ENCODE measurements around the gene CHMP1A.
"Not testable (repeated sequence)": the region's sequence is repeated elsewhere in the genome, so short reads cannot be mapped to it uniquely, and the experiment has no call there.

Gene CHMP1A

DNA sequence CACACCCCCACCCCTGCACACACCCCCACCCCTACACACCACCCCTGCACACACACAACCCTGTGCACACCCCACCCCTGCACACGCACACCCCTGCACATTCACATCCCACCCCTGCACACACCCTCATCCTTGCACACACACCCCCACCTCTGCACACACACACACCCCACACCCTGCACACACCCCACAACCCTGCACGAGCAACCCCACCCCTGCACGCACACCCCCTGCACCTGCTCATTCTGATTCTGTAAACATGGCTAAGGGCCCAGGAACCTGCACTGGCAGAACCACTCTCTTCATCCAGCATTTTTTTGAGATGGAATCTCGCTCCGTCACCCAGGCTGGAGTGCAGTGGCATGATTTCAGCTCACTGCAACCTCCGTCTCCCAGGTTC is 18.1 kb downstream of the CHMP1A start:
- no peak for TF ChIP-seq CTCF (IDR thresholded peaks at IDR 0.05; ENCODE audit: borderline replicate concordance, insufficient read depth, low read depth, low read length)

GRCh38 chr16:89638455-89638854 is 19.1 kb downstream of the CHMP1A start:
- TF ChIP-seq CTCF (IDR thresholded peaks at IDR 0.05; ENCODE audit: borderline replicate concordance, insufficient read depth, low read depth, low read length), result no peak
- no peak overlapping the region for H3K4me3 ChIP-seq (ENCODE audit: low read depth, low read length)

More for the DNA sequence above, 18.1 kb downstream of the CHMP1A start:
- no peak overlapping the region for H3K4me3 ChIP-seq (ENCODE audit: low read depth, low read length)

DNA sequence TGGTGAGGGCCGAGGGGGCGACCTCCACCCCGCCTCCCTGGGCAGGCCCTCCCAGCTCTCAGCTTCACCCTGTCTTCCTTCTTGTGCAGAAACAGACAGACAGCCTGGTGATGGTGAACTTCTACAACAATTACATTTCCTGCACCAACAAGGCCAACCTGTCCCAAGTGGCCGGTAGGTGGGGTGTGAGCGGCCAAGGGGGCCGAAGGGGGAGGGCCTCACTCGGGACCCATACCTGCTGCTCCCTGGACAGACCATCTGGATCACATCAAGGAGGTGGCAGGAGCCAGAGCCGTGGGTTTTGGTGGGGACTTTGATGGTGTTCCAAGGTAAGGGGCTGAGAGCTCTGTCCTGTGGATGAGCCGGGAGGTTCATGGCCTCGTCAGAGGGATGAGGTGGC is 20.1 kb downstream of the CHMP1A start:
- no peak overlapping the region for H3K4me3 ChIP-seq (ENCODE audit: low read depth, low read length)
- TF ChIP-seq CTCF (IDR thresholded peaks at IDR 0.05; ENCODE audit: borderline replicate concordance, insufficient read depth, low read depth, low read length), result no peak

DNA sequence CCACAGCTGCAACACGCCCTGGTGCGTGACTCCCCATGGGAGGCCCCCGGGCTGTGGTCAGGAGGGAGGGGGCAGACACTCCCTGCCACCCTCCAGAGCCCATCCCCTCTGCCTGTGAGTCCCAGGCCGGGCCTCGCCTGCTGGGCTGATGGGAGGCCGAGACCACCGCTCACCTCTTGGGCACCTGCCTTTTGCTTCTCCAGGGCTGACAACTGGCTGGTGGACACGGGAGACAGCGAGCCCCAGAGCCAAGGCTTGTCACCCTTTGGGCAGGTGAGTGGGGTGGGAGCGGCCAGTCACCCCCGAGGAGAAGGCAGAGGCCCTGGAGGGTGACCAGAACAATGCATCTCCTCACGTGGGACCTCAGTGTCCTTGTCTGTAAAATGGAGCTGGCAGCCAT is 20.8 kb downstream of the CHMP1A start:
- TF ChIP-seq CTCF (IDR thresholded peaks at IDR 0.05; ENCODE audit: borderline replicate concordance, insufficient read depth, low read depth, low read length), result no peak
- no peak overlapping the region for H3K4me3 ChIP-seq (ENCODE audit: low read depth, low read length)

DNA sequence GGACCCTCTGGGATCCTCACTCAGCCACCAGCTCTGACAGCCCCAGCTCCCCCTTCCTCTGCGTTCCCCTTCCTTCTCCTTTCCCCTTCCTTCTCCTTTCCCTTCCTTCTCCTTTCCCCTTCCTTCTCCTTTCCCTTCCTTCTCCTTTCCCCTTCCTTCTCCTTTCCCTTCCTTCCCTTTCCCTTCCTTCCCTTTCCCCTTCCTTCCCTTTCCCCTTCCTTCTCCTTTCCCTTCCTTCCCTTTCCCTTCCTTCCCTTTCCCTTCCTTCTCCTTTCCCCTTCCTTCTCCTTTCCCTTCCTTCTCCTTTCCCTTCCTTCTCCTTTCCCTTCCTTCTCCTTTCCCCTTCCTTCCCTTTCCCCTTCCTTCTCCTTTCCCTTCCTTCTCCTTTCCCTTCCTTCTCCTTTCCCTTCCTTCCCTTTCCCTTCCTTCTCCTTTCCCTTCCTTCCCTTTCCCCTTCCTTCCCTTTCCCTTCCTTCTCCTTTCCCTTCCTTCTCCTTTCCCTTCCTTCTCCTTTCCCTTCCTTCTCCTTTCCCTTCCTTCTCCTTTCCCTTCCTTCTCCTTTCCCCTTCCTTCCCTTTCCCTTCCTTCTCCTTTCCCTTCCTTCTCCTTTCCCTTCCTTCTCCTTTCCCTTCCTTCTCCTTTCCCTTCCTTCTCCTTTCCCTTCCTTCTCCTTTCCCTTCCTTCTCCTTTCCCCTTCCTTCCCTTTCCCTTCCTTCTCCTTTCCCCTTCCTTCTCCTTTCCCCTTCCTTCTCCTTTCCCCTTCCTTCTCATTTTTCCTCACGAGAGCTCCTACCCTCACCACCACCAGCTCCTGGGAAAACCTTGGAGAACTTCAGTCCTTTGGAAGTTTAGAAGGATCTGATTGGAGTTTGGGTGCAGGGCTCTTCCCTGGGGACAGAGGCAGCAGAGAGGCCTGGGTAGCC is 22.8 kb downstream of the CHMP1A start:
- H3K4me3 ChIP-seq (ENCODE audit: low read depth, low read length), result not testable (repeated sequence)

- no peak for TF ChIP-seq CTCF (IDR thresholded peaks at IDR 0.05; ENCODE audit: borderline replicate concordance, insufficient read depth, low read depth, low read length)
- no peak overlapping the region for H3K4me3 ChIP-seq (ENCODE audit: low read depth, low read length)
Observed at GRCh38 chr16:89633064-89633631, 24.4 kb downstream of the CHMP1A start.

GRCh38 chr16:89629827-89630610 is 27.5 kb downstream of the CHMP1A start:
- H3K4me3 ChIP-seq (ENCODE audit: low read depth, low read length), result no peak overlapping the region
- no peak for TF ChIP-seq CTCF (IDR thresholded peaks at IDR 0.05; ENCODE audit: borderline replicate concordance, insufficient read depth, low read depth, low read length)
